Measurements from ENCODE around the gene AGAP1.

The AGAP1 gene

GRCh38 chr2:235572592-235572991, 78.7 kb downstream of the AGAP1 start:
- no peak for DNase-seq

GRCh38 chr2:235573331-235574221, 79.7 kb downstream of the AGAP1 start:
- no peak for DNase-seq

- no peak for DNase-seq
Measured at GRCh38 chr2:235575431-235575830, 81.6 kb downstream of the AGAP1 start.

GRCh38 chr2:235575904-235576303, 82.1 kb downstream of the AGAP1 start:
- DNase-seq = no peak

GRCh38 chr2:235576337-235576910, 82.6 kb downstream of the AGAP1 start:
- DNase-seq = no peak

GRCh38 chr2:235577404-235578330, 83.8 kb downstream of the AGAP1 start:
- DNase-seq = no peak

- DNase-seq = no peak
Measured at GRCh38 chr2:235579128-235579527, 85.3 kb downstream of the AGAP1 start.

- DNase-seq = no peak
Measured at GRCh38 chr2:235580426-235581157, 86.7 kb downstream of the AGAP1 start.

- DNase-seq = no peak
Measured at GRCh38 chr2:235582081-235582686, 88.3 kb downstream of the AGAP1 start.

- no peak for DNase-seq
Measured at GRCh38 chr2:235582729-235583128, 88.9 kb downstream of the AGAP1 start.

GRCh38 chr2:235583144-235583543, 89.3 kb downstream of the AGAP1 start:
- DNase-seq = no peak

GRCh38 chr2:235583925-235584637, 90.2 kb downstream of the AGAP1 start:
- DNase-seq = no peak

- no peak for DNase-seq
Measured at GRCh38 chr2:235584638-235585007, 90.8 kb downstream of the AGAP1 start.

GRCh38 chr2:235587202-235587601, 93.4 kb downstream of the AGAP1 start:
- no peak for DNase-seq

- no peak for DNase-seq
Measured at GRCh38 chr2:235588750-235589149, 94.9 kb downstream of the AGAP1 start.

GRCh38 chr2:235591231-235591730, 97.4 kb downstream of the AGAP1 start:
- no peak for DNase-seq

GRCh38 chr2:235591921-235592320, 98.1 kb downstream of the AGAP1 start:
- no peak for DNase-seq

- DNase-seq = no peak
Measured at GRCh38 chr2:235592430-235592829, 98.6 kb downstream of the AGAP1 start.

GRCh38 chr2:235592836-235593235, 99.0 kb downstream of the AGAP1 start:
- DNase-seq = no peak

GRCh38 chr2:235594041-235594440, 100.2 kb downstream of the AGAP1 start:
- no peak for DNase-seq

- DNase-seq = no peak
Measured at GRCh38 chr2:235594964-235595363, 101.1 kb downstream of the AGAP1 start.

Measured in stimulated activated CD8-positive, alpha-beta memory T cell treated with anti-CD3 and anti-CD28 coated beads, Interleukin-4, amount 100 ng/mL, for 48 hours (primary cell).